ENCODE measurements around the gene KLHDC4. TPM values are rescaled to one million over a fixed set of nuclear protein-coding genes. Genes with fewer than 3 reads are reported as not detected.

The KLHDC4 gene
- total and polyA plus RNA-seq, 2 donors from 2014 or later: 25.0 to 42.2 TPM

GRCh38 chr16:87662254-87663204, 103.3 kb downstream of the KLHDC4 start:
- no peaks in the 10 kb centered on the region for H3K27me3 ChIP-seq (ENCODE audit: control insufficient read depth, insufficient read depth, low read length)
- DNase-seq: no peak
- H3K36me3 ChIP-seq (ENCODE audit: control insufficient read depth in 2 of 3, insufficient read depth in 3 of 3, low read length in 3 of 3): no peaks in the 10 kb centered on the region
- TF ChIP-seq CTCF (IDR thresholded peaks at IDR 0.05; ENCODE audit: borderline replicate concordance, extremely low read depth, insufficient read depth): no peak
- intact Hi-C loops (cut with DNase I): no loop called here
- FAIRE-seq: no peak
- no peak overlapping the region for H3K27ac ChIP-seq (ENCODE audit: low read depth in 2 of 2, low read length in 2 of 2)
- no peaks in the 10 kb centered on the region for H3K4me1 ChIP-seq (ENCODE audit: control insufficient read depth in 2 of 3, insufficient read depth in 2 of 3, low read depth in 1 of 3, low read length in 3 of 3)
- peaks cover 0 to 3% (median 0%) of the 10 kb centered on the region in 3 donors for H3K9me3 ChIP-seq (ENCODE audit: control insufficient read depth in 2 of 3, insufficient read depth in 1 of 3, low read length in 3 of 3)
- H3K4me3 ChIP-seq (ENCODE audit: low read length in 3 of 3): no peak overlapping the region
- H3K9ac ChIP-seq (ENCODE audit: low read length in 3 of 3): no peak overlapping the region

- H3K9ac ChIP-seq (ENCODE audit: low read length in 3 of 3): no peak overlapping the region
- no peak overlapping the region for H3K27ac ChIP-seq (ENCODE audit: low read depth in 2 of 2, low read length in 2 of 2)
- H3K4me3 ChIP-seq (ENCODE audit: low read length in 3 of 3): no peak overlapping the region
- no peak for TF ChIP-seq CTCF (IDR thresholded peaks at IDR 0.05; ENCODE audit: borderline replicate concordance, extremely low read depth, insufficient read depth)
- intact Hi-C loops (cut with DNase I): no loop called here
- H3K9me3 ChIP-seq (ENCODE audit: control insufficient read depth in 2 of 3, insufficient read depth in 1 of 3, low read length in 3 of 3): peaks cover 0 to 4% (median 0%) of the 10 kb centered on the region in 3 donors
- DNase-seq: peak in 4 of 5 donors; percentile 74 to 86 (median 84)
- no peak for FAIRE-seq
- H3K36me3 ChIP-seq (ENCODE audit: control insufficient read depth in 2 of 3, insufficient read depth in 3 of 3, low read length in 3 of 3): no peaks in the 10 kb centered on the region
- H3K4me1 ChIP-seq (ENCODE audit: control insufficient read depth in 2 of 3, insufficient read depth in 2 of 3, low read depth in 1 of 3, low read length in 3 of 3): no peaks in the 10 kb centered on the region
- no peaks in the 10 kb centered on the region for H3K27me3 ChIP-seq (ENCODE audit: control insufficient read depth, insufficient read depth, low read length)
Observed at GRCh38 chr16:87661561-87661960, 104.2 kb downstream of the KLHDC4 start.

GRCh38 chr16:87658564-87659225, 107.1 kb downstream of the KLHDC4 start:
- FAIRE-seq (no peak), DNase-seq (no peak)
- Histone ChIP-seq H3K4me1 (ENCODE audit: control insufficient read depth in 2 of 3, insufficient read depth in 2 of 3, low read depth in 1 of 3, low read length in 3 of 3) (no peaks in the 10 kb centered on the region), H3K27me3 (ENCODE audit: control insufficient read depth, insufficient read depth, low read length) (no peaks in the 10 kb centered on the region), H3K36me3 (ENCODE audit: control insufficient read depth in 2 of 3, insufficient read depth in 3 of 3, low read length in 3 of 3) (no peaks in the 10 kb centered on the region), H3K4me3 (ENCODE audit: low read length in 3 of 3) (no peak overlapping the region), H3K9ac (ENCODE audit: low read length in 3 of 3) (no peak overlapping the region), H3K9me3 (ENCODE audit: control insufficient read depth in 2 of 3, insufficient read depth in 1 of 3, low read length in 3 of 3) (peaks cover 0 to 4% (median 0%) of the 10 kb centered on the region in 3 donors), H3K27ac (ENCODE audit: low read depth in 2 of 2, low read length in 2 of 2) (no peak overlapping the region)
- no peak for TF ChIP-seq CTCF (IDR thresholded peaks at IDR 0.05; ENCODE audit: borderline replicate concordance, extremely low read depth, insufficient read depth)
- intact Hi-C loops (cut with DNase I): no loop called here

Other genes starting within 250 kb of the KLHDC4 start
- gene JPH3, start 163.5 kb downstream of the KLHDC4 start, total RNA-seq: 0.69 TPM
- gene JPH3, start 163.5 kb downstream of the KLHDC4 start, polyA plus RNA-seq (ENCODE audit: insufficient read depth, low read depth, low replicate concordance): not detected
- gene SLC7A5, start 103.5 kb upstream of the KLHDC4 start, total RNA-seq: 18.7 TPM
- gene SLC7A5, start 103.5 kb upstream of the KLHDC4 start, polyA plus RNA-seq (ENCODE audit: insufficient read depth, low read depth, low replicate concordance): 17.0 TPM
- gene CA5A, start 170.5 kb upstream of the KLHDC4 start, total RNA-seq: not detected
- not detected for gene CA5A, start 170.5 kb upstream of the KLHDC4 start, polyA plus RNA-seq (ENCODE audit: insufficient read depth, low read depth, low replicate concordance)
- gene BANP, start 185.4 kb upstream of the KLHDC4 start, total RNA-seq: 26.3 TPM
- 12.4 TPM for gene BANP, start 185.4 kb upstream of the KLHDC4 start, polyA plus RNA-seq (ENCODE audit: insufficient read depth, low read depth, low replicate concordance)